Heart right ventricle (tissue), 16 donors: ENCODE data around the gene VPS9D1. TPM values are rescaled to one million over a fixed set of nuclear protein-coding genes. Genes with fewer than 3 reads are reported as not detected.
"Not testable (repeated sequence)": the region's sequence is repeated elsewhere in the genome, so short reads cannot be mapped to it uniquely, and the experiment has no call there.

Experiments used
- ATAC-seq, 8 donors: fragments of 200-7000 bp; cut with Tn5 transposase; one replicate each; pipeline ENCODE4 v1.9.1; 2020; ENCODE audit warnings: mild to moderate bottlenecking in 8 of 8, moderate library complexity in 8 of 8, moderate number of reproducible peaks in 1 of 8
- DNase-seq, 2 donors: peaks; one replicate each; pipeline ENCODE4 v3.0.0-alpha.2; 2020
- H3K27ac ChIP-seq, 10 donors: fragments of 200-600 bp; sonication (generic) in 2 of 10; one replicate each; pipeline versions ENCODE4 v1.5.0 to v1.8.0; 2020 to 2022; ENCODE audit warnings: mild to moderate bottlenecking in 3 of 10
- H3K27me3 ChIP-seq, 7 donors: fragments of 200-600 bp; one replicate each; pipeline ENCODE4 v1.8.0; 2021 to 2022; ENCODE audit warnings: mild to moderate bottlenecking in 2 of 7
- H3K36me3 ChIP-seq, 9 donors: fragments of 200-600 bp; sonication (generic) in 1 of 9; one replicate each; pipeline versions ENCODE4 v1.5.0 to v1.8.0; 2020 to 2022; ENCODE audit warnings: mild to moderate bottlenecking in 2 of 9
- H3K4me1 ChIP-seq, 9 donors: fragments of 200-600 bp; sonication (generic) in 1 of 9; one replicate each; pipeline versions ENCODE4 v1.5.0 to v1.8.0; 2020 to 2022; ENCODE audit warnings: mild to moderate bottlenecking in 4 of 9
- H3K4me3 ChIP-seq, 10 donors: fragments of 200-600 bp; sonication (generic) in 2 of 10; one replicate each; pipeline versions ENCODE4 v1.5.0 to v1.8.0; 2020 to 2022; ENCODE audit warnings: mild to moderate bottlenecking in 7 of 10, moderate library complexity in 2 of 10
- H3K9me3 ChIP-seq, 11 donors: fragments of 200-600 bp in 10 of 11; sonication (generic) in 2 of 11; one replicate each; pipeline versions ENCODE4 v1.5.0 to v1.8.0; 2013 to 2022; ENCODE audit warnings: mild to moderate bottlenecking in 2 of 11, control low read depth in 1 of 11, moderate library complexity in 1 of 11
- WGBS, 2 donors: extraction: QIAGEN DNeasy Blood & Tissue Kit; methylation state at CpG; one replicate each; pipeline ENCODE4 v1.1.7; 2013; ENCODE audit warnings: inconsistent platforms in 1 of 2; 5-methylcytosine and 5-hydroxymethylcytosine counted together
- intact Hi-C, 10 donors: fragments of 100-400 bp; cut with DNase I; formaldehyde crosslinking; loops; one replicate each; pipeline versions ENCODE4 v1.11.1 to v1.14.2; 2022
- polyA plus RNA-seq, 2 donors: library from polyadenylated mRNA; stranded (reverse); fragments of 200-250 nt; gene quantifications; one replicate each; pipeline ENCODE4 v1.2.3, GENCODE V29; 2013
- total RNA-seq, 10 donors: library from RNA; stranded (reverse); fragmentation: NEBNext Ultra II Directional in 3 of 10; extraction: Animal tissue kit (Norgen Biotek cat#: 25700) in 3 of 10; gene quantifications; one replicate each; pipeline versions ENCODE4 v1.2.1 to v1.2.4, GENCODE V29; 2021 to 2023
- TF ChIP-seq, protein P1 (sequence below), 9 donors: fragments of 200-600 bp; sonication (generic) in 2 of 9; IDR thresholded peaks; one replicate each; pipeline versions ENCODE4 v1.5.0 to v1.8.0; 2021 to 2022; ENCODE audit warnings: antibody characterized with exemption in 9 of 9, mild to moderate bottlenecking in 5 of 9, moderate library complexity in 1 of 9
- donor health status: Arrhythmogenic right ventricular cardiomyopathy.
- donor health status: ischemic (EF 13 %, LVEDD 7.1; RV severe dilation, severe dysfunction).
- donor health status: healthy with polysubstance abuse.
- donor health status: DM: no; HTN: yes; CAD: no.
- donor health status: DM: no; HTN: no; CAD: no.
- donor health status: ischemic (EF 25% LVEDD 6.9; RV normal size, moderate dysfunction).
- donor health status: ischemic (EF 25% LVEDD 5.7; RV mildly dilated, moderate dysfunction).
- donor health status: healthy.
- donor health status: DM: yes; HTN: yes; CAD: no.
- donor health status: Ischemic cardiomyopathy.
- donor health status: ischemic (EF 35%, LVEDD 5.7; RV mildly dilated, moderate dysfunction).
- donor health status: nonischemic (EF 11% LVEDD 7.7; RV severe dilation, severe dysfunction).
- donor health status: DM: yes; HTN: yes; CAD: no.
- donor health status: PGD.
- donor health status: ischemic (EF 29% LVEDD 5.4; RV normal size, mild dysfunction).
- donor health status: nonischemic (EF 23%, LVEDD 6.1; RV moderate dilation, normal function).

VPS9D1 gene
- total and polyA plus RNA-seq, 12 donors, result 7.0 to 41.0 (median 11.8) TPM

DNA sequence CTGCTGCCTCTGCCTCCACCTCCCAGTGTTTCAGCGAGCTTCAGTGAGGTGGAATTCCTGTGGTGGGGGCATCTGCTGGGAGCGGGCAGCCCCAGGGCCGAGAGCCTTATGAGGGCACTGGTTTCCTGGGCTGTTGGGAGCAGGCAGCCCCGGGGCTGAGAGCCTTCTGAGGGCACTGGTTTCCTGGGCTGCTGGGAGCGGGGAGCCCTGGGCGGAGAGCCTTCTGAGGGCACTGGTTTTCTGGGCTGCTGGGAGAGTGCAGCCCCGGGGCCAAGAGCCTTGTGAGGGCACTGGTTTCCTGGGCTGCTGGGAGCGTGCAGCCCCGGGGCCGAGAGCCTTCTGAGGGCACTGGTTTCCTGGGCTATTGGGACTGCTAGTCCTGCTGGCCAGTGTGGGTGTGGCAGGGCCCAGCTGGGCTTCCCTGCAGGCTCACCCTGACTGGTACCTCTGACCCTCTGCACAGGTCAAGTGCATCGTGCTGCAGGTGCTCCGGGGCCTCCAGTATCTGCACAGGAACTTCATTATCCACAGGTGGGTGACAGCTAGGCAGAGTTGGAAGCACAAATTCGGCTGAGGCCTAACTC is 28.6 kb downstream of the VPS9D1 start:
- Histone ChIP-seq H3K36me3 (peaks cover 0 to 78% (median 10%) of the 10 kb centered on the region in 9 donors), H3K4me1 (peaks cover 4 to 16% (median 8%) of the 10 kb centered on the region in 9 donors), H3K9me3 (no peaks in the 10 kb centered on the region), H3K27ac (no peak overlapping the region), H3K27me3 (no peaks in the 10 kb centered on the region), H3K4me3 (no peak overlapping the region)
- no peak for DNase-seq
- intact Hi-C loops, result no loop called here
- no peak for ATAC-seq
- WGBS, 2 donors, result 87 to 95% methylated on average over 13 of the region's 13 CpGs
- TF ChIP-seq, protein P1, sequence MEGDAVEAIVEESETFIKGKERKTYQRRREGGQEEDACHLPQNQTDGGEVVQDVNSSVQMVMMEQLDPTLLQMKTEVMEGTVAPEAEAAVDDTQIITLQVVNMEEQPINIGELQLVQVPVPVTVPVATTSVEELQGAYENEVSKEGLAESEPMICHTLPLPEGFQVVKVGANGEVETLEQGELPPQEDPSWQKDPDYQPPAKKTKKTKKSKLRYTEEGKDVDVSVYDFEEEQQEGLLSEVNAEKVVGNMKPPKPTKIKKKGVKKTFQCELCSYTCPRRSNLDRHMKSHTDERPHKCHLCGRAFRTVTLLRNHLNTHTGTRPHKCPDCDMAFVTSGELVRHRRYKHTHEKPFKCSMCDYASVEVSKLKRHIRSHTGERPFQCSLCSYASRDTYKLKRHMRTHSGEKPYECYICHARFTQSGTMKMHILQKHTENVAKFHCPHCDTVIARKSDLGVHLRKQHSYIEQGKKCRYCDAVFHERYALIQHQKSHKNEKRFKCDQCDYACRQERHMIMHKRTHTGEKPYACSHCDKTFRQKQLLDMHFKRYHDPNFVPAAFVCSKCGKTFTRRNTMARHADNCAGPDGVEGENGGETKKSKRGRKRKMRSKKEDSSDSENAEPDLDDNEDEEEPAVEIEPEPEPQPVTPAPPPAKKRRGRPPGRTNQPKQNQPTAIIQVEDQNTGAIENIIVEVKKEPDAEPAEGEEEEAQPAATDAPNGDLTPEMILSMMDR (IDR thresholded peaks at IDR 0.05), result no peak

DNA sequence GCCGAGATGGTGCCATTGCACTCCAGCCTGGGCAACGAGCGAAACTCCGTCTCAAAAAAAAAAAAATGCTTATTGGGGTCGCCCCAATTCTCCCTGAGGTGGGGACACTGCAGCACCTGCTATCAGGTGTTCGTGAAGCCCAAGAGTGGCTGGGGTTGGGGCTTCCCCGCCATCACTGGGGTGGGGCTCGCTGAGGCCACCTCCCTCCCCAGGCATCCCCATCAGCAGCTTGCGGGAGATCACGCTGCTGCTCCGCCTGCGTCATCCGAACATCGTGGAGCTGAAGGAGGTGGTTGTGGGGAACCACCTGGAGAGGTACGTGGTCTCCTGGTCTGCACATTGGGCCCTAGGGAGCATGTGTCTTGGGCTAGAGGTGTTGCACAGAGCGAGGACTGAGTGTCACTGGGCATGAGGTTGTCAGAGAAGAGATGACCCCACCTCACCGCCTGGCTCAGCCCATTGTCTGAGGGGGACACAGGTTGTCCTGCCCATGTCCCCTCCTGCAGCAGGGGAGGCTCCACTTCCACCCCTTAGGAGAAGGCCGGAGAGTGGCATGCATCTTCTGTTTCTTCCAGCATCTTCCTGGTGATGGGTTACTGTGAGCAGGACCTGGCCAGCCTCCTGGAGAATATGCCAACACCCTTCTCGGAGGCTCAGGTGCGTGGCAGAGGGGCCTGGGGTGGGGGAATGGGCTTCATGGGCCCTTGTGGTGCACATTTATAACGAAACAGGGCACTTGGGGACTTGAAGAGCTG is 29.3 kb downstream of the VPS9D1 start:
- TF ChIP-seq, protein P1 (IDR thresholded peaks at IDR 0.05), result no peak
- Histone ChIP-seq H3K9me3 (no peaks in the 10 kb centered on the region), H3K36me3 (peaks cover 0 to 72% (median 10%) of the 10 kb centered on the region in 9 donors), H3K4me1 (peaks cover 4 to 11% (median 8%) of the 10 kb centered on the region in 9 donors), H3K4me3 (no peak overlapping the region), H3K27me3 (no peaks in the 10 kb centered on the region), H3K27ac (no peak overlapping the region)
- 95 to 96% methylated on average over 21 of the region's 21 CpGs for WGBS, 2 donors
- intact Hi-C loops, result no loop called here
- ATAC-seq (no peak), DNase-seq (no peak)

DNA sequence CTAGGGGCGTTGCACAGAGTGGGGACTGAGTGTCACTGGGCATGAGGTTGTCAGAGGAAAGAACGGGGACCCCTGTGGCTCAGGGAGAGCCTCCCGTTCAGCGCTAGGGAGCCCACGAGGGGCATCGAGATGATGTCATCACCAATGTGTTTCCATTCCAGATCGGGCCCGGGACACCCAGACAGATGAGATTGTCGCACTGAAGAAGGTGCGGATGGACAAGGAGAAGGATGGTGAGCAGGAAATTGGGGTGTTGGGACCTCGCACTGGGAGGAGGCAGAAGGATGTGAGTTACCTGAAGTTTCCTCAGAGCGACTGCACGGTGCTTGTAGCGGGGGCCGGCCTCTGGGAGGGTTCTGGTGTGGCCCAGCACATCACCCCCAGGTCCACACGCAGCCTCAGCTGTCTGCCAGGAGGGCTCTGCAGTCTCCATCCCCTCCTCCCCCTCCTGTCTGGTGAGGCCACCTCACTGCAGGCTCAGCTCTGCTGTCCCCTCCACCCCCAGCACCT is 30.3 kb downstream of the VPS9D1 start:
- DNase-seq, result no peak
- Histone ChIP-seq H3K9me3 (peaks cover 0 to under 1% (median 0%) of the 10 kb centered on the region in 11 donors), H3K4me1 (peaks cover 4 to 14% (median 9%) of the 10 kb centered on the region in 9 donors), H3K4me3 (no peak overlapping the region), H3K27me3 (no peaks in the 10 kb centered on the region), H3K27ac (no peak overlapping the region), H3K36me3 (peaks cover 0 to 64% (median 10%) of the 10 kb centered on the region in 9 donors)
- intact Hi-C loops, result no loop called here
- ATAC-seq, result no peak
- WGBS, 2 donors, result 89 to 91% methylated on average over 16 of the region's 16 CpGs
- TF ChIP-seq, protein P1 (IDR thresholded peaks at IDR 0.05), result no peak

DNA sequence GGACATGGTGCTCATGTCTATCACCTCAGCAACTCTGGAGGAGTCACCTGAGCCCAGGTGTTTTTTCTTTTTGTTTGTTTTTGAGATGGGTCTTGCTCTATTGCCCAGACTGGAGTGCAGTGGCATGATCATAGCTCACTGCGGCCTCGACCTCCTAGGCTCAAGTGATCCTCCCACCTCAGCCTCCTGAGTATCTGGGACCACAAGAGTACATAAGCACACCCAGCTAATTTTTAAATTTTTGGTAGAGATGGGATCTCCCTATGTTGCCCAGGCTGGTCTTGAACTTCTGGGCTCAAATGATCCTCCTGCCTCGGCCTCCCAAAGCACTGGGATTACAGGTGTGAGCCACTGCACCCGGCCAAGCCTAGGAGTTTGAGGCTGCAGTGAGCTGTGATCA is 31.1 kb downstream of the VPS9D1 start:
- DNase-seq, intact Hi-C loops, H3K27ac ChIP-seq, H3K4me3 ChIP-seq, ATAC-seq, H3K9me3 ChIP-seq, H3K27me3 ChIP-seq: not testable (repeated sequence)
- peaks cover 0 to 57% (median 10%) of the 10 kb centered on the region in 9 donors for H3K36me3 ChIP-seq
- peaks cover 4 to 14% (median 9%) of the 10 kb centered on the region in 9 donors for H3K4me1 ChIP-seq
- WGBS, 2 donors, result 83 to 96% methylated on average over 4 of the region's 4 CpGs
